ENCODE measurements around the gene STRADA.

DNA sequence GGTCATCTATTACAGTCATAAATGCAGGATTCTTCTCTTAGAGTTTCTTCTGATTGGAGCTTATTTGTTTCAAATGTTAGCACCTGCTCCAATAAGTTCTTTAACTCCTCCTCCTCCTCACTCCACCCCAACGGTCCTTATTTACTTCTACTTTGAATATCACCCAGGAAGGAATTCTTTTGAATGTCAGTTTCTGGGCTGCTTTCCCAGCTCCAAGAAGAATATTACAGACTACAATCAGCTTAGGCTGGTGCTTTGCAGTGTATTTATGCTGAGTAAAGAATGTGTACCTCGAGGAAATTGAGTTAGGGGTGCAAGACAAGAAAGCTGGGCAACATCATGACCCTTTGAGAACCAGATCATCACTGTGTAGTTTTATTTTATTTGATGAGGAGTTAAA is 88.5 kb downstream of the STRADA start:
- TF ChIP-seq ATF2 (IDR thresholded peaks at IDR 0.05; ENCODE audit: low read length): no peak
- no peak for TF ChIP-seq POLR2AphosphoS5 (IDR thresholded peaks at IDR 0.05; ENCODE audit: low read depth, low read length)
- no peak for TF ChIP-seq BRCA1 (IDR thresholded peaks at IDR 0.05; ENCODE audit: low read depth, low read length)
- no peak for TF ChIP-seq PHF8 (conservative IDR thresholded peaks at IDR 0.05; ENCODE audit: low read depth, low read length)
- no peak for TF ChIP-seq FOSL1 (IDR thresholded peaks at IDR 0.05; ENCODE audit: insufficient read depth, low read depth, low read length)
- TF ChIP-seq, protein P1, sequence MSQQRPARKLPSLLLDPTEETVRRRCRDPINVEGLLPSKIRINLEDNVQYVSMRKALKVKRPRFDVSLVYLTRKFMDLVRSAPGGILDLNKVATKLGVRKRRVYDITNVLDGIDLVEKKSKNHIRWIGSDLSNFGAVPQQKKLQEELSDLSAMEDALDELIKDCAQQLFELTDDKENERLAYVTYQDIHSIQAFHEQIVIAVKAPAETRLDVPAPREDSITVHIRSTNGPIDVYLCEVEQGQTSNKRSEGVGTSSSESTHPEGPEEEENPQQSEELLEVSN (IDR thresholded peaks at IDR 0.05): no peak
- no peak for TF ChIP-seq CHD2 (IDR thresholded peaks at IDR 0.05; ENCODE audit: low read length)
- TF ChIP-seq YY1 (IDR thresholded peaks at IDR 0.05; ENCODE audit: low read depth, low read length): no peak
- no peak for TF ChIP-seq CTCF (IDR thresholded peaks at IDR 0.05; ENCODE audit: control extremely low read depth in 1 of 3, insufficient read depth in 1 of 3, low read depth in 1 of 3, low read length in 3 of 3)
- TF ChIP-seq TEAD4 (IDR thresholded peaks at IDR 0.05; ENCODE audit: low read depth, low read length): no peak
- TF ChIP-seq MAX (IDR thresholded peaks at IDR 0.05): no peak
- TF ChIP-seq POLR2A (IDR thresholded peaks at IDR 0.05; ENCODE audit: control extremely low read depth in 1 of 2, low read depth in 2 of 2, low read length in 2 of 2): no peak

All from H1 (cell line).